ENCODE results near the gene ERBB4.

DNA sequence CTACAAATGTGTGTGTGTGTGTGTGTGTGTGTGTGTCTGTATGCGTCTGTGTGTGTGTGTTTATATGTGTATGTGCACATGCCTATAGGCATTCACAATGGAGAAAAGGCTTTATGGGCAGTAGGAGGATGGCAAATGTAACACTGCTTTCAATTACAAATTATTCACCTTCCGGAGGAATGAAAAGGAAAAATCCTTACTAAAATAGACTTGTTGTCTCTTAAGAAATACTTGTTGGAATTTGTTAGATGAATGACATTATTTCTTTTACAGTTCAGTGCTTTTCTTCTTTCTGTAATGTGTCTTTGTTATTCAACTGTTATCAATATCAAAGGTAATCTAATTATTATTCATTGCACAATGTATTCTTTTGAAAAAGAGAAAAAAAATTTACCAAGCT, 874.3 kb downstream of the ERBB4 start:
- TF ChIP-seq CTCF (IDR thresholded peaks at IDR 0.05) (no peak), ZFX (IDR thresholded peaks at IDR 0.05; ENCODE audit: borderline replicate concordance) (no peak)

Measured in 22Rv1 (cell line).